Activated CD4-positive, alpha-beta T cell treated with anti-CD3 and anti-CD28 coated beads, Interleukin-2, amount 50 U/mL, for 16 hours (primary cell): Measurements from ENCODE around the gene SUPT4H1.
A peak's percentile ranks its signal among the peaks of the same experiment; 100 is the strongest.

Experiments
- DNase-seq: peaks from one replicate; pipeline ENCODE4 v3.0.0-alpha.2; 2020

Gene SUPT4H1

DNA sequence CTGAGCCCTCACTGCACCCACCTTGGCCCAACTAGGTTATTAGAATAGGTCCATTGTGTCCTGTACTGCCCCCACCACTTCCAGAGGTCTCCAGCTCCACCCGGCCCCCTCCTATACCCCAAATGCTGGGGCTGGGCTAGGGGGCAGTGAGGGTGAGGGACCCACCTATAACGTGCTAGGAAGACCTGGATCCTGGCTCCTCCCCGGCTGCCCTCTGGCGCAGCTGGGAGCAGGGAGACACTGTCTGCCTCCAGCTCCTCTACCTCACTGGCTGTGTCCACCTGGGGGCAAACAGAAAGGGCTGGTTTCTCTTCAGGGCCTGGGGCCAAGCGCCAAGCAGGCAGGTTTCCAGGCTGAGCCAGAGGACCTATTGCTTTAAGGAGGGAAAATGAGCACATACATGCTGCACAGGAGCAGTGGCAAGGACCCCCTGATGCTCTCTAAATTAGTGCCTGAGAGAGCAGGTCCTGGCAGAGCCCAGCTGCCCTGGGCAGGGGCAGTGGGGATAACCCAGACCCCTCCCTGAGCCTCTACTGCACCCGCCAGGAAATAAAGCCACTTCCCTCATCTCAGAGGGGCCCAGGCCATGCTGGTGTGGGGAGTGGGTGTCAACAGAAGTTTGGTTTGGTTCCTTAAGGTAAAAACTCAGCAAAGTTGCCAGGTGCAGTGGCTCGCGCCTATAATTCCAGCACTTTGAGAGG lies 35.6 kb downstream of the SUPT4H1 start:
- no peak for DNase-seq

DNA sequence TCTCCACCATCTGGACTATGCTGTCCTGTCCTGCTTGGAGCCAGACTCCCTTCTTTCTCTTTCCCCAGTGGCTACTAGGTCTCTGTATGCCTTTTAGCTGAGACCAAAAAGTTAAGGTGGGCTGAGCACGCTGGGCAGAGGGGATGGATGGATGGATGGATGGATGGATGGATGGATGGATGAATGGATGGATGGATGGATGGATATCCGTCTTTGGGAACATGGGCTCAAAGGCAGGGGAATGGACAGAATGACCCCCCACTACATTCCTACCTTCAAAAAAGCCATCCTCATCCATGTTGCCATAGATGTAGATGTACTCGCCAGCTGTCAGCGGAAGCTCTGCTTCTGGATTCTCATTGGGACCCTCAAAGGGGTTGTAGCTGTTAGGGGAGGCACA lies 36.3 kb downstream of the SUPT4H1 start:
- DNase-seq, result no peak

DNA sequence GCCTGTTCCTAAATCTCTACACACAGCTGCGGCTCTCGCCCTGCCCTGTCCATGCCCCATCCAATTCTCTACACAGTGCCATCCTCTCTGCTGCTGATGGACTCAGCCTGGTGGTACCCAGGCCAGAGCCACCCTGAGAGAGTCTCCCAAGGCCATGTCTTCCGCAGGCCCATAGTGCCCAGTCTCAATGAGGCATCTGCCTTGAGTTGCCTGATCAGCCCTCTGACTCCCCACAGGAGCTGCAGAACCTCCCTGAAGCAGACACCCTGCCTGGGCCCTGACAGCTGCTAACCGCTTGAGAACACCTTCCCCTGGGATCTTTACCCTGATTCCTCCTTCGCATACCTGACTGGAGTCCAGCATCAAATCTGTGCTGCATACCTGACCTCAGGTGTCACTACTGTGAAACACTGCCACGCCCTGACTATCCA lies 36.7 kb downstream of the SUPT4H1 start:
- DNase-seq, result no peak

DNA sequence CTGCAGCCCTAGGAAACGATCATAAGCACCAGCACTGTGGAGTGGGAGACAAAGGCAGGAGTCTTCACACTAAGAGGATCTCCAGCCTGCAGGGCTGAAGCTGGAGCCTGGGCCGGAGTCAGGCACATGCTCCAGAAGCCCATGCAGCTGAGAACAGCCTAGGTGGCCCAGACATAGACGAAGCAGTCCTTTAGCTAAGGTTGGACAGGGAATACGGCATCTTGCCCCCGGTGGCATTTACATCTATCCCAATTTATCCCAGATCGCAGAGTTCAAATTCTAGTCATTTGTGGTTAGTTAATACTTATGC lies 37.3 kb downstream of the SUPT4H1 start:
- no peak for DNase-seq

DNA sequence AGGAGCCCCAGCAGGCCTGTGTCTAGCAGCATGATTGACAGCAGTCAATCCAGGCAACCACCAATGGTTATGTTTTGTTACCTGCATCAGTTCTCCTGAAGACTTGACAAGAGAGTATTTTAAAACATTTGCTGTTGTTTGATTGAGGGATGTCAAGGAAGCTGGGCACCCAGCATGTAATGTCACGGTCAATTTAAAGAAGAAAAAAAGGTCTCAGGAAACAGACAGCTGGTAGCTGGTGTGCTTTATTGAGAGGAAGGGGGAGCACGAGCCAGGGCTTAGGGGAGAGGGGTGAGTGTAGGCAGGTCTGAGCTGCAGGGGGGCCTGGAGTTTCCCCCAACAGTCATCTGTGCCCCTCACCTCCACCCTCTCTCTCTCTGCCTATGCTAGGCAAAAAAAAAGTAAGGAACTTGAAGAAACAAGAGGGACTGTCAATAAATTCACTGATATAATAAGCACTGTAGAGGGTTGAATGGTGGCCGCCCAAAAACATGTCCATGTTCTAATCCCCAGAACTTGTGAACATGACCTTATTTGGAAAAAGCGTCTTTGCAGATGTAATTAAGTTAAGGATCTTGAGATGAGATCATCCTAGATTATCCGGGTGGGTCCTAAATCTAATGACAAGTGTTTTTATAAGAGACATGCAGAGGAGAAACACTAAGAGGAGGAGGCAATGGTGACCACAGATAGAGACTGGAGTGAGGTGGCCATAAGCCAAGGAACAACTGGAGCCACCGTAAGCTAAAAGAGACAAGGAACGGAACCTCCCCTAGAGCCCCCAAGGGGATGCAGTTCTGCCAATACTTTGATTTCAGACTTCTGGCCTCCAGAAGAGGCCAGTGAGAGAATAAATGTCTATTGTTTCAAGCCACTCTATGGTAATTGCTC lies 37.9 kb downstream of the SUPT4H1 start:
- no peak for DNase-seq

DNA sequence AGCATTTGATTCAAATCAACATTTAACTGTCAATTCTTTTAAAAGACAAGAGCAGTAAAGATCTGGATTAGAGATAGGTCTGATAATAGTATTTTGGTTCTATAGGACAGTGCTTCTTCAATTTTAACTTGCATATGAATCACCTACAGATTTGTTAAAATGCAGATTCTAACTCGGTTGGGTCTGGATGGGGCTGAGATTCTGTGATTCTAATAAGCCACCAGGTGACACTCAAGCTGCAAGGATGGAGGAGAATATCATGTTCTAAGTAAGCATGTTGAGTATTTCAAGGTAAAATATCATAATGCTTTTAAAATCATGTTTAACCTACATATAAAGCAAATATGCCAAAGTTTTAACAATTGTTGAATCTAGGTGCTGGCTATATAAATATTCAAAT lies 39.2 kb downstream of the SUPT4H1 start:
- no peak for DNase-seq

DNA sequence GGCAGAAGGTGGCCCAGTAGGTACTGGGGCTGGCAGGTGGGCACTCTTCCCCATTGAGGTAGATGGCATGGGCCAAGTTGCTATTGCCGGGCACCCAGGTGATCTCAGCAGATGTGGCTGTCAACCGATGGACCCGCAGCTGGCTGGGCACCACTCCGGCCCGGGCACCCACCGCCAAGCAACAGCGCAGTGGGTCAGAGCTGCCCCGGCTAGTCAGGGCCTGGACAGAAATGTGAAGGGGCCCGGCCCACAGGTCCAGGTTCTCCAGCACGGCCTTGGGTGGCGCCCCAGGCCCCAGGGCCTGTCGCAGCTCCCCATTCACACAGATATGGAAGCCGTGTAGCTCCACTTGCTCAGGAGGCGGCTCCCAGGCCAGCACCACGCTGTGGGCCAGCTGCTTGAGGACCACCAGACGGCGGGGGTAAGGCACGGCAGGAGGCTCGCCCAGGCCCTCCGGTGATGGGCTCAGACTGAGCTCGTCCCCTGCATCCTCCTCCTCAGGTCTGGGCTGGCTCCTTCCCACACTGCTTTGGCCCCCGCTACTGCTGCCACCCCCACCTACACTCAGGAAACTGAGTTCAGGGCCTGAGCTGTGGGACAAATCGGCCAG lies 39.9 kb downstream of the SUPT4H1 start:
- no peak for DNase-seq

DNA sequence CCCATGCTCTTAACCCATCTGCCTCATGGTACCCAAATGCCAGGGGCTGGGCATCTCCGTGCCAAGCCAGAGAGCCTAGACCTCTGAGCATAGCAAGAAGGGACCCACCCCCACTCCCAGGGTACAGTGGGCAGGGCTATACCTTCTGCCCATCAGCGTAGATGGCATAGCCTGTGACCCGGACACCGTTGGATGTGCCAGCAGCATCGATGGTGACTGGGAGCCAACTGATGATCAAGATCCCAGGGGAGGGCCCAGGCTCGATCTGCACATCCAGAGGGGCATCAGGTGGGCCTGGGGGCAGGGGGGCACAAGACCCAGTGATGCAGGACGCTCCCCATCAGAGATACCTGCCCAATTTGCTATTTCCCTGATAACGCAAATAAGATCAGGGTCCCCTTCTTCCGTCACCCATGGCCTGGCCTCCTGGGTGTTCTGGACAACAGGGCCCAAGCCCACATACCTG lies 40.5 kb downstream of the SUPT4H1 start:
- DNase-seq, result no peak

DNA sequence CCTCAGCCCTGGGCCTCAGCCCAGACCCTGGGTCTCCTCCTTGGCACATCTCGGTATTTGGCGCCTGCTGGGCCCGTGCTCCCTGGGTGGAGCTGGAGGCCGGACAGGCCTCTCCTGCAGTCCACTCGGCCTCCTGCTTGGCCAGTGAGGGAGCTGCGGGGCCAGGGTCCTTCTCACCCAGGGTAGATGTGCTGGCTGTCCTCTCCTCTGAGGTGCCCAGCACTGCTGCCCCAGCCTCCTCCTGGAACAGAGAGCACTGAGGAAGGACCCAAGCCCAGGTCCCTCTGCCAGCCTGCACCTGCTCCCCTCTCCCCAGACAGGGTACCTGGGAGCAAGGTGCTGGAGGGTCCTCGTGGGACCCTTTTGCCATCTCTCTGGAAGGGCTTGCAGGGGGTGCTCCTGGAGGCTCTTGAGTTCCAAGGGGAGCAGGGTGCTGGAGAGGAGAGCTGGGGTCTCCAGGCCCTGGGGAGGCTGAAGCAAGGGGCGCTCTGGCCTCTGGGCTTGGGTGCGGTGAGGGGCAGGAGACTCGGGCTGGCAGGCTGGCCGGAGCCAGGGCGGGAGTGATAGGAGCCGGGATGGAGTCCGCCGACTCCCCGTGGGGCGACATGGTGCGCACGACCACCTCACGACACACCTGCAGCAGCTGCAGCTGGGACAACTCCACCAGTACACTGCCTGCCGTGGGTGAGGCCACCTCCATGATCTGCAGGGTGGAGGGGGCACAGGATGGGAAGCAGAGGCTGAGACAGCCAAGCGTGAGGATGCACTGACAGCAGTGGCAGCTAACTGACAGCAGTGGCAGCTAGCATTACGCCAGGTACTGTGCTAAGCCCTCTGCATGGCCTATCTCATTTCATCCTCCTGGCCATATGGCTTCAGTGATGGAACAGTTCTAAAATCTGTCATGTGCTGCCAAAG lies 41.2 kb downstream of the SUPT4H1 start:
- DNase-seq, result no peak

DNA sequence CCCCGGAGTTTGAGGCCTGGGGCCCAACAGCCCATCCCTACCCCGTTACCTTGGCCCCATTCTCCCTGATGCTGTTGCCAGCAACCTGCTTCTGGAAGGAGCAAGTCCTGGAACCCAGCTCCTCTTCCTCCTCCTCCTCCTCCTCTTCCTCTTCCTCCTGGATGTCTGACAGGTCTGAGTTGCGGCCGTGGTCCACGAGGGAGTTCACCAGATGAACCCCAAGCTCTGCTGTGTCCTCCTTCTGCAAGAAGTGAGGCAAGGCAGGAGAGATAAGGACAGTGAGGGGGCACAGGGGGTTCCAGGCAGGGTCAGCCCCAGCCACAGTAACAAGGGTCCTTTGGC lies 42.1 kb downstream of the SUPT4H1 start:
- no peak for DNase-seq

DNA sequence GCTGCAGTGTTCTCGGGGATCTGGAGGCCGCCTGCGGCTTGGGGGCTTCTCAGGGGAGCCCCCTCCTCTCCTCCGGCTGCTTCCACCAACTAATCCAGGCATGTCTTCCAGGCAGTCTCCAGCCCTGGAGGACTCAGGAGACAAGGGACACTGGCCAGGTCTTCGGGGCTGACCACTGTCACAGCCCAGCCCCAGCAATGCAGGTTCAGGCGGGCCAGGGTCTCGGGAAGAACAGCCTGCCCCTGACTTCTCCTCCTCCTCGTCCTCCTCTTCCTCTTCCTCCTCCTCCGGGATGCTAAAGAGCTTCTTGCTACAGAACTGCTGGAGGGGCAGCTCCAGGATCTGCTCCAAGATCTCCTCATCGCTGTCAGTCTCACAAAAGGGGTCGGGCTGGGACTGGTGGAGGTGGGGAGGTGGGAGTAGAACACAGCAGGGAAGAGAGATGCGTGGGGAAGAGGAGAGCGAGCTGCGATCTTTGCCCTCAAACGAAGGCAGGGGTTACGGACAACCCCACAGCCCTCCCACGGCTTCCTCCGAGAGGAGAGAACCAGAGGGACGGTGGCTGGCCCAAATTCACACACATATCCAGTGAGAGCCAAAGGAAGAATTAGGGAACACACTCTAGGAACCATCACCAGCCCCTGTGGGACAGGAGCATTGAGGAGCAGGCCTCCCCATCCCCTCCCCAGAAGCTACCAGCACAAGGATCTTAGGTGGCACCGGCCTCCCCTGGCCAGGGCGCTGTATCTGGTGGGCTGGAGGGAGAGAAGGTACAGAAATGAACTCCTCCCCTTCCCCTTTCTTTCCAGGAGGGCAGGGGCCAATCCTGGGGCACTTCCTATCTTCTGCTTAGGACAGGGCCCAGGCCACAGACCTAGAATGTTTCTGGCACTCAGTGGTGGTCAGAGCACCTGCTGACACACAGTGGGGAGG lies 42.8 kb downstream of the SUPT4H1 start:
- no peak for DNase-seq

DNA sequence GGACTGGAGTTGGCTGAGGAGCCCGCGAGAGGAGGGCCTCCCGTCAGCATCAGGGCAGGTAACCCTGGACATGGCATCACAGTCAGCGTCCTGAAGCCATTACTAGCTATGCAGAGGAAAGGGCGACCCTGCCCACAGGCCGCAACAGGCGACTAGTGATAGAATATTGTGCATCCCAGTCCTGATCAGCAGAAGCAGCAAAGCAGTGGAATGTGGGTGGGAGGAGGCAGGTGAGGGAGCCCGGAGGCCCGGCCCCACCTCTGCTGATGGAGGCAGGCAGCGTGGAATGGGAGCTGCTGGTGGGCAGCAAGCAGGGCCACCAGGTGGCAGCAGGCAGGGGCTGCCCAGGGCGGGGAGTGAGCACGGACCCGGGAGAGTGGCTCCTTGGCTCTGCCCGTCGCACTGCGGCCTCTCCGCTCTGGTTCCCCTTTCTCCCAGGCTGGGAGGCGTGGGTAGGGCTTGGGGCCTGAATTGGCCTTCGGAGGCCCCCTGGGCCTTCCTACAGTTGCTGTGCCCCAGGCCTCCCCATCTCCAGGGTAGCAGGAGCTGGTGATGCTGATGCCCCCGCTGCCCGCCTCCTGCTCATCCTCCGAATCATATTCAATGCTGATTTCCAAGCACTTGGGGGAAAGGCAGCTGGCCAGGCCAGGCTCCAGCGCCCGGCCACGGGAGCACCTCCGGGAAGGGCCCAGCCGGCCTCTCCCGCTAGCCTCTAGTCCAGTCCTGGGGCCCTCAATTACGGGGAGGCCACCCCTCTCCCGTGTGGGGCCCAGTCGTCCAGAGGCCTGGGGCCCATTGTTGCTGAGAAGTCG lies 43.6 kb downstream of the SUPT4H1 start:
- DNase-seq, result no peak

DNA sequence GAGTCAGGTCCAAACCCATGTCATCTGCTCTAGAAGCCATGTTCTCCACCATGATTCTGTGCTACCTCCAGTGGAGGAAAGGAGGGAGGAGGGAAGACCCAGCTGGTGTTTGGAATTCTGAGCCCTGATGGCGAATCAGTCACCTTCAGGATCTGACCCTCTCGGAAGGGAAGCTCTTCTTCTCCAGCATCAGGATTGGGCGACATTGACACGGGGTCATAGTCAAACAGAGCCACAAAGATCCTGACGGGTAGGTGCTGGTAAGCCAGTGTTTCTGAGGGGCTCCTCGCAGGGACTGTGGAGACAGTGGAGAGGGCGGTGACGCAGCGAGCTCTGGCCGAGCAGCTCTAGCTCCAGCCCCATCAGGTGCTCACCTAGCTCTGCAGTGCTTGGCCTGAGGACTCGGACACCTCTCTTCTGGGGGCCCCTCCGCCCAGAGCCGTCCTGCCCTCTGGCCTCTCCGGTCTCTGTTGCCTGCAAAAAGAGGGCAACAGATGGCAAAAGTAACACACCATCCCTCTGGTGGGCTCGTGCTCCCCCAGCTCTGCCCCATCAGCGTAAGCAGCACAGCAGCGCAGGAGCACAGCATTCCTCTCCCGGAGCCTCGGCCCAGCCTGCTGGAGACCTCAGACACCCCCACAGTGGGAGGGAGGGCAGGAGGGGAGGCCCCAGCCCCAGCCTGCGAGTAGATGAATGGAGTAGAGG lies 44.4 kb downstream of the SUPT4H1 start:
- DNase-seq, result no peak

DNA sequence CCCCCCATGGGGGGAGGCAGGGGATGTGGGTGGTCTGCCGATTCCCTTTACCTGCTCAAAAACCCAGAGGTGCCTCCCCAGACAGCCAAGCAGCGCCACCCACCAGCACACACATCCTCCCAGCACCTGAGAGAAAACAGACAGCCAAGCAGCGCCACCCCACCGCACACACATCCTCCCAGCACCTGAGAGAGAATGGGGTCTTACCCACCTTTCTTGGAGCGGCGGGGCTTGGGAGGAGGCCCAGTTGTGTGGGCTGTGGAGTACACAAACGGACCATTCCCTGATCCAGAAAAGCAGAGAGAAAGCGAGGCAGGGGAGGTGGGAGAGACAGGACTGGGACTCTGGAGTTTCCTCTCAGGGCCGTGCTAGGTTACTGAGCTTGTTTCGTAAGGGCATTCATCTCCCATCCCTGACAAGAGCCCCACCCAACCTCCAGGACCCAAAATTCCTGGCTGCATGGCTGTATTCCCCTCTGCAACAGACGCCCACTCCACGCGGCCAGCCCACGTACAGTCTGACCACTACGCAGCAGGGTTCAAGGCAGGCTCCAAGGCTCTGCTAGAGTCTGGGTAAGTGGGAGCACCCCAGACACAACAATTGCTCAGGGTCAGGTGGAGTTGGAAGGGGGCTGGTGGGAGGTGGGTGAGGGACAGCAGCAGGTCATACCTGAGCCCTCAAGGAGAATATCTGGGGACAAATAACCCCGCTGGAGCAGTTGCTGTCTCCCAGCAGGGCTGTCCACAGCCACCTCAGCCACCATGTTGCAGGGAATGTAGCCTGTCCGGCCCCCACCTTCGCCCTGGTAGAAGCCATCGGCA lies 45.7 kb downstream of the SUPT4H1 start:
- no peak for DNase-seq

DNA sequence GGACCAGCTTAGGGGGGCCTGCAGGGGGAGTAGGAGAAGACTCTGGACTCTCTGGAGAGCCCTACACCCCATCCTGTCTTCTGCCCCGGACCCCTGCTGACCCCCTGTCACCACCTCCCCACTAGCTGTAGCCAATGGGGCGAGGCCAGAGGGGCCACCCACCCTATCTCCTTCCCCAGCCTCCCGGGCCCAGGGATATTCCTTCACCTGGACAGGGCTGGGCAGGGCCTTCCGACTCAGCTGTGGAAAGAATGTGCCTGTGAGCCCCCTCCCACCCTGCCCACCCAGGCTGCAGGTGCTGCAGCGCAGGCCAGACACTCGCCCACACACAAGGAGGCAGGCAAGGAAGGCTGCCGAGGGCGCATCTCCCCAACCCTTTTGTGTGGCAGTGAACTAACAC lies 46.4 kb downstream of the SUPT4H1 start:
- no peak for DNase-seq

DNA sequence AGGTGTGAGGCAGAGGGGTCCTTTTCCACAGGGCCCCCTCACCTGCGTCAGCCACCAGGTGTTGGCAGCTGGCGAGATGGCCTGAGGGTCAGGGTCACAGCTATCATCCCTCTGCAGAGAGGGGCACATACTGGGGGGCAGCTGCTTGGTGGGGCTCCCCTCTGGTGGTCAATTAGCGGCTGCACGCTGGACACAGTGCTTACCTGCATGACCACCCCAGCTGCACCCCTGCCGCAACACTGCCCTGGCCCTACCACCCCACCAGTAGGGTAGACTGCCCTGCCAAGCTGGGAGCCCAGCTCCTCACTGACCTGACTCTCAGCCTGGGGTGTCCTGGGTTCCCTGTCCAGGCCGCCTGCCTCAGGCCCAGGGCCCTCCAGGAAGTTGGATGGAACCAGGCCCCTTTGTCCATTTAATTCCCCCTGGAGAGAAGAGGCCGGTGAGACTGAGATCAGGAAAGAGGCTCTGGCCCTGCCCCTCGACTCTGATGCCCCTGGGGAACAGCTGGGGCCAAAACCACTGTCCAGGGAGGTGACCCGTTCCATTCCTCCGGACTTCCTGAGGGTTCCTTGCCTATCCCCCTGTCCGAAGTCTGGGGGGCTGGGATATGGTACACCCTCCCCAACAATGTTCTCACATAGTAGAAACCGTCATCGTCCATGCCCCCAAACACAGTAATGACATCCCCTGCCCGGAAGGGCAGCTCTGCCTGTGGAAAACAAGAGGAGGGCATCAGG lies 47.1 kb downstream of the SUPT4H1 start:
- DNase-seq, result no peak

DNA sequence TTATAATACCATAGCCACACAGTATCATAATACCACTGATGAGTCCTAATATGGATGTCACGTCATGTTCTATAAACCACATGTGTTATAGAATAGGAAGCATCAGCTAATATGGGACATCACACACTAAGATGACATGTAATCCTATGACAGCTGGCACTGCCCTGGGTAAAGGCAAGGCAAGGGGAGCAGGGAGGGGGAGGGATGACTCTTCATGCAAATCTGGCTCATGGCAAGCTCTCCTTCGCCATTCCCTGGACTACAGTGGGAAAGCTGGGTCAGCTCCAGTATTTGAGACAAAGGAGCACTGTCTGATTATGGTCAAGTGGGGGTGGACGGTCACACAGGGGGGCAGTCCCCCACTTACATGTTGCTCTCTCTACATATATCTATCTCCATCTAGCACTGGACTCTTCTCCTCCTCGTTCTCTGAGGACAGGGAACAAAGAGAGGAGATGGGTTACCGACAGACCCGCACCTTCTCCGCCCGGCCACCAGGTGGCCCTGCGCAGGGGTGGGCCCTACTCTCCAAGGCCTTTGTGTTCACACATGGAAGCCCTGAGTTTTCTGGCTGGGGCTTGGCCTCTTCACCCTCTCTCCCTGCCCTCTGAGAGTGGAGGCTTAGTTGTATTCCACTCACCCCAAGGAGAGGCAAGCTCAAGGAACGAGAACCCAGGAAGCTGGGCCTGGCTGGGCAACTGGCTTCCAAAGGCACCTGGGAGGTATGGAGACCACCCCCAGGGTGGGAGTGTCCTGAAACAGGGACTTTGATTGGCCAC lies 47.8 kb downstream of the SUPT4H1 start:
- peak; percentile 72 for DNase-seq
